Endodermal cell (in vitro differentiated cells): Measurements from ENCODE around the gene GNB1. TPM values are rescaled to one million over a fixed set of nuclear protein-coding genes. Genes with fewer than 3 reads are reported as not detected.

ENCODE experiments used
- DNase-seq: peaks from one replicate; pipeline ENCODE4 v3.0.0-alpha.2; 2017
- H3K27ac ChIP-seq: 2 replicates; pipeline ENCODE4 v1.5.1; 2013; ENCODE audit warnings: mild to moderate bottlenecking, low read depth, low read length, moderate library complexity
- H3K27me3 ChIP-seq: 2 replicates; pipeline ENCODE4 v1.6.1; 2013; ENCODE audit warnings: mild to moderate bottlenecking, low read length, moderate library complexity; ENCODE audit not compliant: insufficient read depth, control insufficient read depth, poor library complexity, severe bottlenecking
- H3K36me3 ChIP-seq: 2 replicates; pipeline ENCODE4 v1.7.0; 2013; ENCODE audit warnings: mild to moderate bottlenecking, low read length, moderate library complexity; ENCODE audit not compliant: control insufficient read depth, insufficient read depth
- H3K4me1 ChIP-seq: one replicate; pipeline ENCODE4 v1.7.0; 2013; ENCODE audit warnings: low read length; ENCODE audit not compliant: control insufficient read depth, insufficient read depth
- H3K4me3 ChIP-seq: 2 replicates; pipeline ENCODE4 v1.5.1; 2013; ENCODE audit warnings: mild to moderate bottlenecking, low read length, moderate library complexity
- H3K9ac ChIP-seq: 2 replicates; pipeline ENCODE4 v1.6.1; 2013; ENCODE audit warnings: mild to moderate bottlenecking, low read length, moderate library complexity; ENCODE audit not compliant: poor library complexity, severe bottlenecking; ENCODE audit errors: extremely low read depth
- H3K9me3 ChIP-seq: 2 replicates; pipeline ENCODE4 v1.6.1; 2013; ENCODE audit warnings: mild to moderate bottlenecking, low read length, moderate library complexity; ENCODE audit not compliant: control insufficient read depth
- H3K27ac Mint-ChIP-seq: 2 replicates; pipeline ENCODE4 v1.8.0; 2020; ENCODE audit warnings: mixed read lengths
- H3K27me3 Mint-ChIP-seq: 2 replicates; pipeline ENCODE4 v1.8.0; 2021; ENCODE audit warnings: mild to moderate bottlenecking, mixed read lengths; ENCODE audit not compliant: insufficient read depth
- H3K36me3 Mint-ChIP-seq: 2 replicates; pipeline ENCODE4 v1.8.0; 2020; ENCODE audit warnings: low read depth, mixed read lengths
- H3K4me1 Mint-ChIP-seq: 2 replicates; pipeline ENCODE4 v1.8.0; 2020; ENCODE audit warnings: mixed read lengths
- H3K4me3 Mint-ChIP-seq: 2 replicates; pipeline ENCODE4 v1.8.0; 2020; ENCODE audit warnings: mild to moderate bottlenecking, moderate library complexity, mixed read lengths
- H3K9me3 Mint-ChIP-seq: 2 replicates; pipeline ENCODE4 v1.8.0; 2020; ENCODE audit warnings: mild to moderate bottlenecking, mixed read lengths
- WGBS, 2 experiments: methylation state at CpG; one replicate each; pipeline versions ENCODE4 v1.1.5 to v1.1.7; 2013; ENCODE audit warnings: missing lambda C conversion rate in 2 of 2, mixed read lengths in 1 of 2; ENCODE audit not compliant: insufficient coverage in 1 of 2, insufficient read length in 1 of 2; 5-methylcytosine and 5-hydroxymethylcytosine counted together
- total RNA-seq, 2 donors: library from RNA; stranded (reverse); fragmentation: NEBNext Ultra II Directional in 1 of 2; extraction: Animal tissue kit (Norgen Biotek cat#: 25700) in 1 of 2; gene quantifications; 2 replicates in 1 of 2; 3 replicates in 1 of 2; pipeline ENCODE4 v1.2.1, GENCODE V29; 2021
- TF ChIP-seq, protein P1 (sequence below): fragments of 200-600 bp; sonication (generic); conservative IDR thresholded peaks from 2 replicates; pipeline ENCODE4 v1.5.0; 2021; ENCODE audit warnings: antibody characterized with exemption, mild to moderate bottlenecking

Gene GNB1
- total RNA-seq, 2 donors from 2014 or later: 369 to 371 TPM

DNA sequence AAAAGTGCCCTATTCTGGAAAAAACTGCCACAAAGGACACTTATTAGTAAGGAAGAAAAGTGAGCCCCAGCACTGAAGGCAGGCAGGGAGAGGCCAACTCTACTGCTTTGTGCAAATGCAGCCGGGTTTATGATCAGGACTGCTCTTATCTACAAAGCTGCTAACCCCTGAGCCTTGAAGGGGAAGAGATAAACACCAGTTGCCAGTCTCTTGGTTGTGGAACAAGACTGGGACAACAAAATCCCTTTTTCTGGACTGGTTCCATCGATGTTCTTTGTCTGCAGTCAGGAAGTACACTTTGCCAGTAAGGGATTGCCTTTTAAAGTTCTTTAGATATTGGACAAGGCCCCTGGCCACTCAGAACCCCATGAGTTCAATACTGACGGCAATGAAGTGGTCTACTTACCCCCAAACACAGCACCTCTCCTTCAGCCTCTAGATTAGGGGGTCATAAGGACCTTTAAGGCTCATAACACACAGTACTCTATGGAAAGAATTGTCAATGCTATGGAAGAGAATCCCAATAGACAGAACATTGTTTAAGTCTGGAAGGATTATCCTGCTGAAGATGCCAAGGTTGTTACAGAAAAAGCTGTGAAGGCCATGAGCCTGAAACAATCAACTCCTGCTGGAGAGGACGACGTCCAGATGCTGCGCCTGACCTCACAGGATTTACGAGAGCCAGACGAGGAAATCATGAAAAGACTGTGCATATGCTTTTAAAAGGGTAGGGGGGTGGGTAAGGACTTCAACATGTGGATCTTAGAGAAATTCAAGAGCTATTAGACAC is 43.6 kb downstream of the GNB1 start:
- Mint-ChIP-seq H3K27ac (peak overlapping the region; percentile 23), H3K4me3 (no peak overlapping the region), H3K36me3 (peaks cover 21% of the 10 kb centered on the region), H3K4me1 (peaks cover 27% of the 10 kb centered on the region), H3K9me3 (no peaks in the 10 kb centered on the region), H3K27me3 (no peaks in the 10 kb centered on the region)
- Histone ChIP-seq H3K27me3 (no peaks in the 10 kb centered on the region), H3K4me3 (peak overlapping the region; percentile 68), H3K9ac (peak overlapping the region; percentile 32), H3K36me3 (peaks cover 51% of the 10 kb centered on the region), H3K27ac (peak overlapping the region; percentile 48), H3K9me3 (no peaks in the 10 kb centered on the region), H3K4me1 (peaks cover 10% of the 10 kb centered on the region)
- WGBS, 2 experiments: 86 to 92% methylated on average over 6 to 8 of the region's 8 CpGs
- TF ChIP-seq, protein P1, sequence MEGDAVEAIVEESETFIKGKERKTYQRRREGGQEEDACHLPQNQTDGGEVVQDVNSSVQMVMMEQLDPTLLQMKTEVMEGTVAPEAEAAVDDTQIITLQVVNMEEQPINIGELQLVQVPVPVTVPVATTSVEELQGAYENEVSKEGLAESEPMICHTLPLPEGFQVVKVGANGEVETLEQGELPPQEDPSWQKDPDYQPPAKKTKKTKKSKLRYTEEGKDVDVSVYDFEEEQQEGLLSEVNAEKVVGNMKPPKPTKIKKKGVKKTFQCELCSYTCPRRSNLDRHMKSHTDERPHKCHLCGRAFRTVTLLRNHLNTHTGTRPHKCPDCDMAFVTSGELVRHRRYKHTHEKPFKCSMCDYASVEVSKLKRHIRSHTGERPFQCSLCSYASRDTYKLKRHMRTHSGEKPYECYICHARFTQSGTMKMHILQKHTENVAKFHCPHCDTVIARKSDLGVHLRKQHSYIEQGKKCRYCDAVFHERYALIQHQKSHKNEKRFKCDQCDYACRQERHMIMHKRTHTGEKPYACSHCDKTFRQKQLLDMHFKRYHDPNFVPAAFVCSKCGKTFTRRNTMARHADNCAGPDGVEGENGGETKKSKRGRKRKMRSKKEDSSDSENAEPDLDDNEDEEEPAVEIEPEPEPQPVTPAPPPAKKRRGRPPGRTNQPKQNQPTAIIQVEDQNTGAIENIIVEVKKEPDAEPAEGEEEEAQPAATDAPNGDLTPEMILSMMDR: no peak
- no peak for DNase-seq

DNA sequence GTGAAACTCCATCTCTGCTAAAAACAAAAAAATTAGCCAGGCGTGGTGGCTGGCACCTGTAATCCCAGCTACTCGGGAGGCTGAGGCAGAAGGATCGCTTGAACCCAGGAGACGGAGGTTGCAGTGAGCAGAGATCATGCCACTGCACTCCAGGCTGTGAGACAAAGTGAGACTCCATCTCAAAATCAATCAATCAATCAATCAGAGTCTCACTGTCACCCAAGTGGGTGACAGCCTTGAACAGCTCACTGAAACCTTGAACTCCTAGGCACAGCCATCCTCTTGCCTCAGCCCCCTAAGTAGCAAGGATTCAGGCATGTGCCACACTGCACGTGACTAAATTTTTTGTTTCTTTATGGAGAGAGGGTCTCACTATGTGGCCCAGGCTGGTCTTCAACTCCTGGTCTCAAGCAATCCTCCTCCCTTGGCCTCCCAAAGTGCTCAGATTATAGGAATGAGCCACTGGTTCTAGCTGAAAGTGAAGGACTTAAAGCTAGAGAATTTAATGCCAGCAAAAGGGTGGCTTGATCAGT is 44.4 kb downstream of the GNB1 start:
- peak overlapping the region; percentile 23 for H3K27ac Mint-ChIP-seq
- no peaks in the 10 kb centered on the region for H3K27me3 ChIP-seq
- peaks cover 21% of the 10 kb centered on the region for H3K36me3 Mint-ChIP-seq
- peaks cover 27% of the 10 kb centered on the region for H3K4me1 Mint-ChIP-seq
- H3K36me3 ChIP-seq: peaks cover 54% of the 10 kb centered on the region
- no peaks in the 10 kb centered on the region for H3K9me3 ChIP-seq
- H3K9me3 Mint-ChIP-seq: no peaks in the 10 kb centered on the region
- 91 to 93% methylated on average over 2 to 5 of the region's 5 CpGs for WGBS, 2 experiments
- no peak for DNase-seq
- H3K4me3 ChIP-seq: no peak overlapping the region
- peaks cover 10% of the 10 kb centered on the region for H3K4me1 ChIP-seq
- H3K4me3 Mint-ChIP-seq: no peak overlapping the region
- H3K9ac ChIP-seq: peak overlapping the region; percentile 32
- TF ChIP-seq, protein P1: no peak
- no peaks in the 10 kb centered on the region for H3K27me3 Mint-ChIP-seq
- no peak overlapping the region for H3K27ac ChIP-seq

DNA sequence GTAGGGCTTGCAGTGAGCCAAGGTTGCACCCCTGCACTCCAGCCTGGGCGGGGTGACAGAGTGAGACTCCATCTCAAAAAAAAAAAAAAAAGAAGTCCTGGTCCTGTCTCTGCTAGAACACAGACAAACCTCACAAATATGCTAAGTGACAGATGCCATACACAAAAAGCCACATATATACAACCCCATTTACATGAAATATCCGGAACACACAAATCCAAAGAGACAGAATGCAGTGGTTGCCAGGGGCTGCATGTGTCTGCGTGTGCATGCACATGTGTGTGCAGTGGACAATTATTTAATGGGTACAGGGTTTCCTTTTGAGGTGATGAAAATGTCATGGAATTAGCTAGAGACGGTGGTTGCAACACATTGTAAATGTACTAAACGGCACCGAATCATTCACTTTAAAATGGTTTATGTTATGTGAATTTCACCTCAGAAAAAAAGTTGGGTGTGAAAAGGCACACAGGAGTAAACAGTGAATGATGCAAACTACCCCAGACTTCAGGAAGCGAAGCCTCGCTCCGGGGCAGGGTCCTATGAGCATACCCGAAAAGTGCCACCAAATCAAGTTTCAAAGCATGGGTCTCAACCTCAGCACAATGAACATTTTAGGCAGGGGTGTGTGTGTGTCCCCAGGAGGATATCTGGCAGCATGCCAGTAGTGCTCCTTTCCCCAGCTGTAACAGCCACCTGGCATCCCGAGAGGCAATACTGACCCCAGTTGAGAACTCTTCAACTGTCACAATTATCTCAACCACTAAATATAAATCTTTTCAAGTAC is 48.3 kb downstream of the GNB1 start:
- TF ChIP-seq, protein P1: no peak
- H3K27ac ChIP-seq: no peak overlapping the region
- DNase-seq: no peak
- peaks cover 4% of the 10 kb centered on the region for H3K9me3 ChIP-seq
- Mint-ChIP-seq H3K9me3 (no peaks in the 10 kb centered on the region), H3K36me3 (peaks cover 28% of the 10 kb centered on the region), H3K4me1 (peaks cover 9% of the 10 kb centered on the region), H3K27me3 (no peaks in the 10 kb centered on the region), H3K27ac (no peak overlapping the region), H3K4me3 (no peak overlapping the region)
- H3K27me3 ChIP-seq: no peaks in the 10 kb centered on the region
- H3K4me3 ChIP-seq: no peak overlapping the region
- peaks cover 53% of the 10 kb centered on the region for H3K36me3 ChIP-seq
- H3K9ac ChIP-seq: no peak overlapping the region
- peaks cover 9% of the 10 kb centered on the region for H3K4me1 ChIP-seq
- WGBS, 2 experiments: 96 to 97% methylated on average over 8 to 11 of the region's 11 CpGs
